ENCODE measurements around the gene EDA. TPM values are rescaled to one million over a fixed set of nuclear protein-coding genes. Genes with fewer than 3 reads are reported as not detected.

Gene EDA
- total RNA-seq, 1 experiment from 2014 or later = 1.1 TPM

- Mint-ChIP-seq H3K27ac (ENCODE audit: low read depth, unreplicated experiment) (no peak overlapping the region), H3K36me3 (ENCODE audit: insufficient read depth, unreplicated experiment) (no peaks in the 10 kb centered on the region), H3K4me3 (ENCODE audit: unreplicated experiment) (no peak overlapping the region), H3K27me3 (ENCODE audit: insufficient read depth, unreplicated experiment) (peaks cover 32% of the 10 kb centered on the region), H3K9me3 (ENCODE audit: unreplicated experiment) (no peaks in the 10 kb centered on the region), H3K4me1 (ENCODE audit: insufficient read depth, unreplicated experiment) (no peaks in the 10 kb centered on the region)
- POLR2A ChIA-PET = no interaction called here
- no peak for DNase-seq (ENCODE audit: unreplicated experiment)
- BruUV-seq (replicated peaks) = no TSS peak
- intact Hi-C loops (cut with micrococcal nuclease) = no loop called here
- TF ChIP-seq CTCF (IDR thresholded peaks at IDR 0.05; ENCODE audit: unreplicated experiment) = no peak
- CTCF ChIA-PET = interaction anchor here (0.6 to 2.6 kb wide), 2 partner anchors 9 to 471 kb away, joined by 3 to 11 read pairs; no protein-coding TSS in a partner anchor
Observed at GRCh38 chrX:69626129-69626528, 10.2 kb downstream of the EDA start.

GRCh38 chrX:69627744-69628143, 11.8 kb downstream of the EDA start:
- ChIA-PET POLR2A (interaction anchor here (0.7 to 1.1 kb wide), 2 partner anchors 10 to 87 kb away, joined by 3 to 4 read pairs; no protein-coding TSS in a partner anchor), CTCF (interaction anchor here (0.6 kb wide), 1 partner anchor 1231 kb away, joined by 3 read pairs; no protein-coding TSS in a partner anchor)
- intact Hi-C loops (cut with micrococcal nuclease) = no loop called here
- no peak for DNase-seq (ENCODE audit: unreplicated experiment)
- peaks cover 40% of the 10 kb centered on the region for H3K27me3 Mint-ChIP-seq (ENCODE audit: insufficient read depth, unreplicated experiment)
- H3K36me3 Mint-ChIP-seq (ENCODE audit: insufficient read depth, unreplicated experiment) = peaks cover 2% of the 10 kb centered on the region
- TF ChIP-seq CTCF (IDR thresholded peaks at IDR 0.05; ENCODE audit: unreplicated experiment) = no peak
- H3K27ac Mint-ChIP-seq (ENCODE audit: low read depth, unreplicated experiment) = no peak overlapping the region
- H3K9me3 Mint-ChIP-seq (ENCODE audit: unreplicated experiment) = no peaks in the 10 kb centered on the region
- BruUV-seq (replicated peaks) = no TSS peak
- H3K4me1 Mint-ChIP-seq (ENCODE audit: insufficient read depth, unreplicated experiment) = no peaks in the 10 kb centered on the region
- H3K4me3 Mint-ChIP-seq (ENCODE audit: unreplicated experiment) = no peak overlapping the region

- peaks cover 6% of the 10 kb centered on the region for H3K36me3 Mint-ChIP-seq (ENCODE audit: insufficient read depth, unreplicated experiment)
- H3K4me3 Mint-ChIP-seq (ENCODE audit: unreplicated experiment) = no peak overlapping the region
- POLR2A ChIA-PET = no interaction called here
- CTCF ChIA-PET = no interaction called here
- intact Hi-C loops (cut with micrococcal nuclease) = no loop called here
- no peak for TF ChIP-seq CTCF (IDR thresholded peaks at IDR 0.05; ENCODE audit: unreplicated experiment)
- H3K4me1 Mint-ChIP-seq (ENCODE audit: insufficient read depth, unreplicated experiment) = no peaks in the 10 kb centered on the region
- no peaks in the 10 kb centered on the region for H3K9me3 Mint-ChIP-seq (ENCODE audit: unreplicated experiment)
- no TSS peak for BruUV-seq (replicated peaks)
- H3K27ac Mint-ChIP-seq (ENCODE audit: low read depth, unreplicated experiment) = no peak overlapping the region
- H3K27me3 Mint-ChIP-seq (ENCODE audit: insufficient read depth, unreplicated experiment) = peaks cover 63% of the 10 kb centered on the region
- no peak for DNase-seq (ENCODE audit: unreplicated experiment)
Observed at GRCh38 chrX:69630147-69630546, 14.2 kb downstream of the EDA start.

GRCh38 chrX:69664693-69665092, 48.8 kb downstream of the EDA start:
- ChIA-PET POLR2A (no interaction called here), CTCF (no interaction called here)
- Mint-ChIP-seq H3K36me3 (ENCODE audit: insufficient read depth, unreplicated experiment) (no peaks in the 10 kb centered on the region), H3K9me3 (ENCODE audit: unreplicated experiment) (peaks cover 47% of the 10 kb centered on the region), H3K4me1 (ENCODE audit: insufficient read depth, unreplicated experiment) (no peaks in the 10 kb centered on the region), H3K4me3 (ENCODE audit: unreplicated experiment) (no peak overlapping the region), H3K27ac (ENCODE audit: low read depth, unreplicated experiment) (no peak overlapping the region), H3K27me3 (ENCODE audit: insufficient read depth, unreplicated experiment) (no peaks in the 10 kb centered on the region)
- BruUV-seq (replicated peaks) = no TSS peak
- TF ChIP-seq CTCF (IDR thresholded peaks at IDR 0.05; ENCODE audit: unreplicated experiment) = no peak
- no peak for DNase-seq (ENCODE audit: unreplicated experiment)
- intact Hi-C loops (cut with micrococcal nuclease) = no loop called here
